GM11168 (cell line): Measurements from ENCODE around the gene KBTBD12.

Experiments
- in situ Hi-C: fragments of 300-500 bp; cut with MboI; formaldehyde crosslinking; loops from one replicate; pipeline ENCODE4 v1.12.0; 2022; ENCODE audit warnings: low sequenced_read_pairs; ENCODE audit not compliant: unreplicated experiment

Gene KBTBD12

GRCh38 chr3:128006061-128007032 lies 91.3 kb downstream of the KBTBD12 start:
- in situ Hi-C loops, result no loop called here

- in situ Hi-C loops, result no loop called here
Measured at GRCh38 chr3:128007033-128007424, 92.0 kb downstream of the KBTBD12 start.

- in situ Hi-C loops, result no loop called here
Measured at GRCh38 chr3:128009952-128010846, 95.2 kb downstream of the KBTBD12 start.

GRCh38 chr3:128011140-128011539 lies 96.1 kb downstream of the KBTBD12 start:
- in situ Hi-C loops, result no loop called here

GRCh38 chr3:128012050-128012449 lies 97.0 kb downstream of the KBTBD12 start:
- in situ Hi-C loops, result no loop called here

- in situ Hi-C loops, result no loop called here
Measured at GRCh38 chr3:128014548-128014947, 99.5 kb downstream of the KBTBD12 start.

GRCh38 chr3:128016502-128016901 lies 101.5 kb downstream of the KBTBD12 start:
- in situ Hi-C loops, result no loop called here

GRCh38 chr3:128021768-128022372 lies 106.8 kb downstream of the KBTBD12 start:
- in situ Hi-C loops, result no loop called here

GRCh38 chr3:128033102-128033501 lies 118.1 kb downstream of the KBTBD12 start:
- in situ Hi-C loops, result no loop called here

GRCh38 chr3:128036119-128036518 lies 121.1 kb downstream of the KBTBD12 start:
- in situ Hi-C loops, result no loop called here
